SK-N-MC (cell line): Measurements from ENCODE around the gene RASA4B.
"Not testable (repeated sequence)": the region's sequence is repeated elsewhere in the genome, so short reads cannot be mapped to it uniquely, and the experiment has no call there.

ENCODE experiments used
- EZH2 ChIP-seq: fragments of 200-600 bp; sonication (generic); IDR thresholded peaks from one replicate; pipeline ENCODE4 v1.6.1; 2017; ENCODE audit warnings: antibody characterized with exemption
- FOXP2 ChIP-seq: optimal IDR thresholded peaks from 2 replicates; pipeline ENCODE3; 2011; ENCODE audit warnings: mild to moderate bottlenecking, moderate library complexity; ENCODE audit not compliant: insufficient read depth; ENCODE audit errors: extremely low read length, control extremely low read depth
- POLR2AphosphoS5 ChIP-seq: IDR thresholded peaks from 2 replicates; pipeline ENCODE4 v1.6.1; 2012; ENCODE audit warnings: mild to moderate bottlenecking, low read depth, low read length, borderline replicate concordance

DNA sequence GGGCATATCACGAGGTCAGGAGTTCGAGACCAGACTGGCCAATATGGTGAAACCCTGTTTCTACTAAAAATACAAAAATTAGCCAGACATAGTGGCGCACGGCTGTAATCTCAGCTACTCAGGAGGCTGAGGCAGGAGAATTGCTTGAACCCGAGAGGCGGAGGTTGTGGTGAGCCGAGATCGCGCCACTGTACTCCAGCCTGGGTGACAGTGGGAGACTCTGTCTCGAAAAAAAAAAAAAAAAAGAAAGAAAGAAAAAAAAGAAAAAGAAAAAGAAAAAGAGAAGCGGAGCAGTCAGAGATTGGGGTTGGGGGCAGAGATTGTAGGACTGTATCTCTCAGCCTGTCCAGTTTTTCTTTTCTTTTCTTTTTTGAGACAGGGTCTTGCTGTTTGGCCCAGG is 25.2 kb upstream of the RASA4B start:
- TF ChIP-seq POLR2AphosphoS5, EZH2, FOXP2: not testable (repeated sequence)
